GM13976 (cell line): Measurements from ENCODE around the gene NUP50.

Experiments used
- DNase-seq: peaks from one replicate; pipeline ENCODE4 v3.0.0; 2012; ENCODE audit warnings: low spot score
- CTCF ChIP-seq: IDR thresholded peaks from 2 replicates; pipeline ENCODE4 v1.5.1; 2012; ENCODE audit warnings: borderline replicate concordance, mild to moderate bottlenecking; ENCODE audit not compliant: insufficient read depth; ENCODE audit errors: extremely low read depth, missing control alignments, control extremely low read depth
- in situ Hi-C: fragments of 300-500 bp; cut with MboI; formaldehyde crosslinking; loops from one replicate; pipeline ENCODE4 v1.12.0; 2022; ENCODE audit warnings: low sequenced_read_pairs, mixed read lengths, inconsistent platforms; ENCODE audit not compliant: unreplicated experiment

The NUP50 gene

GRCh38 chr22:45166932-45167331, 3.2 kb downstream of the NUP50 start:
- TF ChIP-seq CTCF: no peak
- in situ Hi-C loops: no loop called here
- no peak for DNase-seq

- in situ Hi-C loops: no loop called here
- TF ChIP-seq CTCF: no peak
Measured at GRCh38 chr22:45169591-45170466, 6.1 kb downstream of the NUP50 start.

GRCh38 chr22:45171830-45172229, 8.1 kb downstream of the NUP50 start:
- no peak for DNase-seq
- TF ChIP-seq CTCF: no peak
- in situ Hi-C loops: no loop called here

More at GRCh38 chr22:45169591-45170466, 6.1 kb downstream of the NUP50 start:
- no peak for DNase-seq

- in situ Hi-C loops: no loop called here
- no peak for DNase-seq
- no peak for TF ChIP-seq CTCF
Measured at GRCh38 chr22:45172881-45173585, 9.3 kb downstream of the NUP50 start.

GRCh38 chr22:45179276-45180049, 15.7 kb downstream of the NUP50 start:
- in situ Hi-C loops: no loop called here
- no peak for DNase-seq
- no peak for TF ChIP-seq CTCF

- in situ Hi-C loops: no loop called here
- TF ChIP-seq CTCF: no peak
Measured at GRCh38 chr22:45180146-45180679, 16.5 kb downstream of the NUP50 start.

More at GRCh38 chr22:45180146-45180679, 16.5 kb downstream of the NUP50 start:
- DNase-seq: no peak
